Osteoblast (primary cell): ENCODE measurements around the gene NEBL. TPM values are rescaled to one million over a fixed set of nuclear protein-coding genes. Genes with fewer than 3 reads are reported as not detected.

Experiments
- DNase-seq: peaks from one replicate; pipeline ENCODE4 v3.0.0; 2011; ENCODE audit warnings: low spot score, mixed read lengths; ENCODE audit not compliant: insufficient read length; ENCODE audit errors: missing footprints
- H2AFZ ChIP-seq: 2 replicates; pipeline ENCODE4 v1.6.0; 2011; ENCODE audit warnings: mild to moderate bottlenecking, low read length
- H3K27ac ChIP-seq: 2 replicates; pipeline ENCODE4 v1.5.1; 2011; ENCODE audit warnings: mild to moderate bottlenecking, low read depth, low read length, moderate library complexity
- H3K27me3 ChIP-seq: 2 replicates; pipeline ENCODE4 v1.6.0; 2012; ENCODE audit warnings: mild to moderate bottlenecking, control low read depth, inconsistent platforms, low read length, moderate library complexity; ENCODE audit not compliant: insufficient read depth
- H3K36me3 ChIP-seq: 2 replicates; pipeline ENCODE4 v1.5.1; 2011; ENCODE audit warnings: mild to moderate bottlenecking, low read length, control low read depth, moderate library complexity; ENCODE audit not compliant: insufficient read depth
- H3K4me1 ChIP-seq: 2 replicates; pipeline ENCODE4 v1.5.1; 2011; ENCODE audit warnings: mild to moderate bottlenecking, low read length, control low read depth, moderate library complexity; ENCODE audit not compliant: insufficient read depth
- H3K4me2 ChIP-seq: 2 replicates; pipeline ENCODE4 v1.6.0; 2011; ENCODE audit warnings: mild to moderate bottlenecking, low read length; ENCODE audit not compliant: insufficient read depth
- H3K4me3 ChIP-seq: fragments of 200-600 bp; sonication (generic); 3 replicates; pipeline ENCODE4 v1.5.1; 2012; ENCODE audit warnings: mild to moderate bottlenecking, low read length, inconsistent platforms; ENCODE audit not compliant: insufficient read depth
- H3K79me2 ChIP-seq: 2 replicates; pipeline ENCODE4 v1.6.0; 2012; ENCODE audit warnings: mild to moderate bottlenecking, low read length, control low read depth, inconsistent platforms; ENCODE audit not compliant: insufficient read depth
- H3K9me3 ChIP-seq: 2 replicates; pipeline ENCODE4 v1.5.1; 2011; ENCODE audit warnings: low read depth, low read length, control low read depth
- H4K20me1 ChIP-seq: 2 replicates; pipeline ENCODE4 v1.6.0; 2012; ENCODE audit warnings: mild to moderate bottlenecking, low read length, control low read depth; ENCODE audit not compliant: insufficient read depth
- total RNA-seq: library from RNA; depleted of rRNA; stranded (reverse); fragments of >200 nt; gene quantifications from 2 replicates; pipeline ENCODE4 v1.2.3, GENCODE V29; 2012
- TF ChIP-seq, protein P1 (sequence below): IDR thresholded peaks from 2 replicates; pipeline ENCODE4 v1.5.1; 2011; ENCODE audit warnings: mild to moderate bottlenecking, low read depth, low read length, moderate library complexity; ENCODE audit errors: extremely low read depth

Gene NEBL
- total RNA-seq, 1 donor = under 0.01 TPM

DNA sequence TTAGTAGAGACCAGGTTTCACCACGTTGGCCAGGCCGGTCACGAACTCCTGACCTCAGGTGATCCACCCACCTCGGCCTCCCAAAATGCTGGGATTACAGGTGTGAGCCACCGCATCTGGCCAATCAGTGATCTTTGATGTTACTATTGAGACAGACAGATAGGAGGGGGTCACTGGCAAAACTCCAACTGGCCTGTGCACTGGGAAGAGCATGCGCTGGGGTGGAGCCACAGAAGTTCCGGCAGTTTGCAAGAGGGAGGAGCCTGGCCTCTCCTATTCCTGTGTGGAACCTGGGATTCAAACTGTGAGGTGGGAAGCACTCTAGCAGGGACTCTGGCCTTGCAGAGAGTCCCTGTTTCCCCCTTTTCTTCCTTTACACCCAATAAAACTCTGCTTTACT is 60.7 kb downstream of the NEBL start:
- Histone ChIP-seq H3K9me3 (peaks cover 6% of the 10 kb centered on the region), H3K36me3 (no peaks in the 10 kb centered on the region), H3K79me2 (no peaks in the 10 kb centered on the region)

DNA sequence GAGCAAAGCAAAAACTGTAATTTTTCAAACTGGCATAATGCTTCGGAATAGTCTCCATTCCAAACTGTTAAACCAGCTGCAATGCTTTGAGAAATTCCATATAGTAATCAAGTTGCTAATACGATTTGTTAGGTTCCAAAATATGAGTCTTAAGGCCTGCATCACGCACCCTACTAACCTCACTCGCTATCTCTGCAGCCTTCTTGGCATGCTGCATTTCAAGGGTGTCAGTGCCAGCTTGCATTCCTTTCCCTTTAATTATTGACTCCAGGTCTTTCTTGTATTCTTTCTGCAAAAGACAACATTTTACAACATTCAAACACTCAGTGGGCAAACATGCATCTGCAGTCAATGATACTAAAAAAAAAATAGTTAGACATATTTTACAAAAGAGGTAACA is 61.8 kb downstream of the NEBL start:
- Histone ChIP-seq H4K20me1 (no peaks in the 10 kb centered on the region), H3K79me2 (no peaks in the 10 kb centered on the region), H3K4me1 (no peaks in the 10 kb centered on the region), H3K27ac (no peak overlapping the region), H3K9me3 (peaks cover 6% of the 10 kb centered on the region), H3K36me3 (no peaks in the 10 kb centered on the region), H3K4me3 (no peak overlapping the region), H3K27me3 (no peaks in the 10 kb centered on the region), H2AFZ (no peak overlapping the region), H3K4me2 (no peak overlapping the region)
- DNase-seq = no peak
- TF ChIP-seq, protein P1, sequence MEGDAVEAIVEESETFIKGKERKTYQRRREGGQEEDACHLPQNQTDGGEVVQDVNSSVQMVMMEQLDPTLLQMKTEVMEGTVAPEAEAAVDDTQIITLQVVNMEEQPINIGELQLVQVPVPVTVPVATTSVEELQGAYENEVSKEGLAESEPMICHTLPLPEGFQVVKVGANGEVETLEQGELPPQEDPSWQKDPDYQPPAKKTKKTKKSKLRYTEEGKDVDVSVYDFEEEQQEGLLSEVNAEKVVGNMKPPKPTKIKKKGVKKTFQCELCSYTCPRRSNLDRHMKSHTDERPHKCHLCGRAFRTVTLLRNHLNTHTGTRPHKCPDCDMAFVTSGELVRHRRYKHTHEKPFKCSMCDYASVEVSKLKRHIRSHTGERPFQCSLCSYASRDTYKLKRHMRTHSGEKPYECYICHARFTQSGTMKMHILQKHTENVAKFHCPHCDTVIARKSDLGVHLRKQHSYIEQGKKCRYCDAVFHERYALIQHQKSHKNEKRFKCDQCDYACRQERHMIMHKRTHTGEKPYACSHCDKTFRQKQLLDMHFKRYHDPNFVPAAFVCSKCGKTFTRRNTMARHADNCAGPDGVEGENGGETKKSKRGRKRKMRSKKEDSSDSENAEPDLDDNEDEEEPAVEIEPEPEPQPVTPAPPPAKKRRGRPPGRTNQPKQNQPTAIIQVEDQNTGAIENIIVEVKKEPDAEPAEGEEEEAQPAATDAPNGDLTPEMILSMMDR = no peak

More for the DNA sequence above, 60.7 kb downstream of the NEBL start:
- Histone ChIP-seq H3K4me3 (no peak overlapping the region), H3K4me1 (no peaks in the 10 kb centered on the region), H3K27ac (no peak overlapping the region), H2AFZ (no peak overlapping the region), H3K4me2 (no peak overlapping the region), H3K27me3 (no peaks in the 10 kb centered on the region), H4K20me1 (no peaks in the 10 kb centered on the region)
- TF ChIP-seq, protein P1 = no peak
- no peak for DNase-seq

DNA sequence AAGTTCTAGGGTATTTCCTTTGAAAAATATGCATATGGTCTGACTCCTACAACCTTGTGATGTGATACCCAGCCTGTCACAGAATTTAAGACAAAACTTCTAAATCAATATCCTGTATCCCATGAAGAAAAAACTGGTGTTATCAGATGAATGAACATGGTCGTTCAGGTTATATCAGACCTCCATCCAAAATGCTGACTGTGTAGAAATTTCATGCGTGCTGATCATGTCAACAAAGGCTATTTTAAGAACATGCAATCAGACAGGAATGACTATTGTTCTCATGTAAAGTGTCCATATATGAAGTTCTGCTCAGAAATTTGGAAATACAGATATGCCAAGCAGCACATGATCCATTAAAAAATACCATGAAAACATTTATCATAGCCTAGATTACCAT is 62.3 kb downstream of the NEBL start:
- H3K27me3 ChIP-seq = no peaks in the 10 kb centered on the region

DNA sequence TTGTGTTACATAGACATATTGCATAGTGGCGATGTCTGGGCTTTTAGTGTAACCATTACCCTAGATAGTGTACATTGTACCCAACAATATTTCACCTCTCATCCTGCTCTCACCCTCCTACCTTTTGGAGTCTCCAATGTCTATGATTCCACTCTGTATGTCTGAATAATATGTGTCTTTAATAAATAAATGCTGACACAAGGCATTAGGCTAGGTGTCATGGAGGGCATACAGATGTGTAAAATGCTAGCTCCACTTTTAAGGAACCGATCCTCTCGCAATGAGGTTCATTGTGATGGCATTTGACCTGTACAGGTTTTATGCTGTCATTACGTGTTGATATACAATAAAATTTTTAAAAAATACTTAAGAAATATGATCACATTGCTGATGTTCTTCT is 74.3 kb downstream of the NEBL start:
- Histone ChIP-seq H3K4me1 (no peaks in the 10 kb centered on the region), H3K4me3 (no peak overlapping the region), H4K20me1 (no peaks in the 10 kb centered on the region), H3K27me3 (no peaks in the 10 kb centered on the region), H3K9me3 (no peaks in the 10 kb centered on the region), H3K79me2 (no peaks in the 10 kb centered on the region), H3K4me2 (no peak overlapping the region), H2AFZ (no peak overlapping the region), H3K36me3 (no peaks in the 10 kb centered on the region), H3K27ac (no peak overlapping the region)
- TF ChIP-seq, protein P1 = no peak
- DNase-seq = no peak

More for the DNA sequence above, 62.3 kb downstream of the NEBL start:
- Histone ChIP-seq H4K20me1 (no peaks in the 10 kb centered on the region), H3K4me2 (no peak overlapping the region), H3K4me3 (no peak overlapping the region), H2AFZ (no peak overlapping the region), H3K36me3 (no peaks in the 10 kb centered on the region), H3K79me2 (no peaks in the 10 kb centered on the region), H3K4me1 (no peaks in the 10 kb centered on the region), H3K27ac (no peak overlapping the region), H3K9me3 (peaks cover 6% of the 10 kb centered on the region)
- TF ChIP-seq, protein P1 = no peak
- no peak for DNase-seq
